GM23338 (cell line): ENCODE results near the gene MUL1. TPM values are rescaled to one million over a fixed set of nuclear protein-coding genes. Genes with fewer than 3 reads are reported as not detected.

Experiments used
- ATAC-seq: fragments of 200-7000 bp; cut with Tn5 transposase; 3 replicates; pipeline ENCODE4 v1.9.1; 2020
- DNase-seq: peaks from one replicate; pipeline ENCODE4 v3.0.0-alpha.2; 2015; ENCODE audit warnings: low spot score
- H2AFZ ChIP-seq: fragments of 200-600 bp; sonication (generic); 2 replicates; pipeline ENCODE4 v1.8.0; 2016; ENCODE audit warnings: antibody characterized with exemption, mild to moderate bottlenecking, moderate library complexity
- H3F3A ChIP-seq: fragments of 200-600 bp; sonication (generic); replicated peaks from 2 replicates; pipeline ENCODE4 v1.8.0; 2017; ENCODE audit warnings: antibody characterized with exemption, mixed run types, low read depth
- H3K27ac ChIP-seq: fragments of 200-600 bp; sonication (generic); 2 replicates; pipeline ENCODE4 v1.6.1; 2016; ENCODE audit warnings: low read depth
- H3K27me3 ChIP-seq: fragments of 200-600 bp; sonication (generic); 2 replicates; pipeline ENCODE4 v1.8.0; 2016; ENCODE audit warnings: mild to moderate bottlenecking, mixed run types, moderate library complexity; ENCODE audit not compliant: insufficient read depth
- H3K36me3 ChIP-seq: fragments of 200-600 bp; sonication (generic); 2 replicates; pipeline ENCODE4 v1.8.0; 2016; ENCODE audit warnings: mild to moderate bottlenecking; ENCODE audit not compliant: insufficient read depth
- H3K4me1 ChIP-seq: fragments of 200-600 bp; sonication (generic); 2 replicates; pipeline ENCODE4 v1.8.0; 2016; ENCODE audit warnings: mild to moderate bottlenecking, moderate library complexity; ENCODE audit not compliant: insufficient read depth
- H3K4me2 ChIP-seq: fragments of 200-600 bp; sonication (generic); 2 replicates; pipeline ENCODE4 v1.7.1; 2017; ENCODE audit warnings: mixed run types
- H3K4me3 ChIP-seq: fragments of 200-600 bp; sonication (generic); 2 replicates; pipeline ENCODE4 v1.6.1; 2016; ENCODE audit warnings: mixed run types
- H3K79me2 ChIP-seq: fragments of 200-600 bp; sonication (generic); replicated peaks from 2 replicates; pipeline ENCODE4 v1.8.0; 2017; ENCODE audit warnings: mild to moderate bottlenecking; ENCODE audit not compliant: insufficient read depth
- H3K9me2 ChIP-seq: fragments of 200-600 bp; sonication (generic); 2 replicates; pipeline ENCODE4 v1.8.0; 2017; ENCODE audit not compliant: insufficient read depth
- H4K20me1 ChIP-seq: fragments of 200-600 bp; sonication (generic); replicated peaks from 2 replicates; pipeline ENCODE4 v1.8.0; 2017; ENCODE audit warnings: mild to moderate bottlenecking; ENCODE audit not compliant: insufficient read depth
- H3K27ac Mint-ChIP-seq: 2 replicates; pipeline ENCODE4 v1.8.0; 2020; ENCODE audit warnings: inconsistent platforms, mild to moderate bottlenecking, moderate library complexity, mixed read lengths
- H3K27me3 Mint-ChIP-seq: 3 replicates; pipeline ENCODE4 v1.8.0; 2022; ENCODE audit warnings: low read depth, mild to moderate bottlenecking, moderate library complexity, mixed read lengths, inconsistent platforms; ENCODE audit not compliant: insufficient read depth, poor library complexity
- H3K36me3 Mint-ChIP-seq: 3 replicates; pipeline ENCODE4 v1.8.0; 2021; ENCODE audit warnings: low read depth, mild to moderate bottlenecking, inconsistent platforms, moderate library complexity, mixed read lengths
- H3K4me1 Mint-ChIP-seq: 3 replicates; pipeline ENCODE4 v1.8.0; 2020; ENCODE audit warnings: mild to moderate bottlenecking, inconsistent platforms, mixed read lengths
- H3K4me3 Mint-ChIP-seq: 3 replicates; pipeline ENCODE4 v1.8.0; 2021; ENCODE audit warnings: moderate library complexity, mild to moderate bottlenecking, inconsistent platforms, mixed read lengths
- H3K9me3 Mint-ChIP-seq: 3 replicates; pipeline ENCODE4 v1.8.0; 2020; ENCODE audit warnings: moderate library complexity, mild to moderate bottlenecking, inconsistent platforms, mixed read lengths
- CREB1 ChIP-seq: fragments of 250-450 bp; sonication (Bioruptor Pico); IDR thresholded peaks from 2 replicates; pipeline ENCODE4 v1.5.0; 2020; ENCODE audit warnings: low read depth, mild to moderate bottlenecking, moderate library complexity
- EZH2phosphoT487 ChIP-seq: fragments of 200-600 bp; sonication (generic); IDR thresholded peaks from one replicate; pipeline ENCODE4 v1.8.1; 2018; ENCODE audit warnings: antibody characterized with exemption; ENCODE audit not compliant: unreplicated experiment
- POLR2AphosphoS5 ChIP-seq: IDR thresholded peaks from 2 replicates; pipeline ENCODE4 v1.6.1; 2016; ENCODE audit warnings: antibody characterized with exemption, low read depth
- ZNF114 ChIP-seq: fragments of 250-450 bp; sonication (Bioruptor Pico); IDR thresholded peaks from 2 replicates; pipeline ENCODE4 v1.5.0; 2020; ENCODE audit warnings: mild to moderate bottlenecking, moderate library complexity
- ZNF331 ChIP-seq: fragments of 250-450 bp; sonication (Bioruptor Pico); IDR thresholded peaks from 2 replicates; pipeline ENCODE4 v1.5.0; 2020; ENCODE audit warnings: low read depth, mild to moderate bottlenecking, moderate library complexity
- polyA plus RNA-seq: library from polyadenylated mRNA; unstranded; fragments of >200 nt; fragmentation: Nextera tagmentation; extraction: Ambion mirVana; gene quantifications from 2 replicates; pipeline ENCODE4 v1.2.1, GENCODE V29; 2016
- total RNA-seq: library from RNA; depleted of rRNA; stranded (reverse); fragments of >200 nt; shearing (Covaris generic); gene quantifications from 2 replicates; pipeline ENCODE4 v1.2.3, GENCODE V29; 2014
- TF ChIP-seq, protein P1 (sequence below): IDR thresholded peaks from one replicate; pipeline ENCODE4 v1.6.1; 2018; ENCODE audit warnings: antibody characterized with exemption; ENCODE audit not compliant: unreplicated experiment
- TF ChIP-seq, protein P2 (sequence below): fragments of 250-450 bp; sonication (Bioruptor Pico); IDR thresholded peaks from 2 replicates; pipeline ENCODE4 v1.5.0; 2020; ENCODE audit warnings: mild to moderate bottlenecking, moderate library complexity

Gene MUL1
- total and polyA plus RNA-seq, 2 experiments from 2014 or later: 8.9 to 26.2 TPM

DNA sequence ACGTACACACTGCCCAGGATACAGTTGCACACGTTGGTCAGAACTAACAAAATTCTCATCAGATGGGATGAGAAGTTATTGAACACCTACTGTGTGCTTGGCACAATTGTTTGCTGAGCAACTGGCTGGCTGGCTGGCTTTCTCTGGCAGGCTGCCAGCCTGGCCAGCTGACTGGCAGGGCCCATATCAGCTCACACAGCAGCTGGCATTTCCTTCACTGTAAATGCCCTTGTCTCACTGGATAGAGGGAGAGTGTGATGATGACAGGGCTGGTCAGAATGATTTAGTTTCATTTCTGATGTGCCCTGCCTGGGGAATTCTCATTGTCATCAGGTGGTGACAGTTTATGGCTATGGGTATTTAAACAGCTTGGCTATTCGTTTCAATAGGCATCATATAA, 37.8 kb downstream of the MUL1 start:
- H3K4me3 ChIP-seq: no peak overlapping the region
- no peak overlapping the region for H3K27ac ChIP-seq
- peaks cover 23% of the 10 kb centered on the region for H3K27me3 Mint-ChIP-seq
- H2AFZ ChIP-seq: no peak overlapping the region
- H3K36me3 ChIP-seq: no peaks in the 10 kb centered on the region
- H3K4me2 ChIP-seq: no peak overlapping the region
- no peaks in the 10 kb centered on the region for H3F3A ChIP-seq
- H3K27me3 ChIP-seq: no peaks in the 10 kb centered on the region
- no peak overlapping the region for H3K4me3 Mint-ChIP-seq
- no peaks in the 10 kb centered on the region for H4K20me1 ChIP-seq
- DNase-seq (no peak), ATAC-seq (no peak)
- no peaks in the 10 kb centered on the region for H3K36me3 Mint-ChIP-seq
- H3K27ac Mint-ChIP-seq: no peak overlapping the region
- H3K4me1 Mint-ChIP-seq: peaks cover 15% of the 10 kb centered on the region
- no peaks in the 10 kb centered on the region for H3K79me2 ChIP-seq
- peaks cover 13% of the 10 kb centered on the region for H3K4me1 ChIP-seq
- no peaks in the 10 kb centered on the region for H3K9me2 ChIP-seq
- H3K9me3 Mint-ChIP-seq: no peaks in the 10 kb centered on the region
- TF ChIP-seq CREB1 (CRISPR knock-in tag) (no peak), EZH2phosphoT487 (no peak), ZNF114 (CRISPR knock-in tag) (no peak), ZNF331 (CRISPR knock-in tag) (no peak), POLR2AphosphoS5 (no peak)
- TF ChIP-seq, protein P1, sequence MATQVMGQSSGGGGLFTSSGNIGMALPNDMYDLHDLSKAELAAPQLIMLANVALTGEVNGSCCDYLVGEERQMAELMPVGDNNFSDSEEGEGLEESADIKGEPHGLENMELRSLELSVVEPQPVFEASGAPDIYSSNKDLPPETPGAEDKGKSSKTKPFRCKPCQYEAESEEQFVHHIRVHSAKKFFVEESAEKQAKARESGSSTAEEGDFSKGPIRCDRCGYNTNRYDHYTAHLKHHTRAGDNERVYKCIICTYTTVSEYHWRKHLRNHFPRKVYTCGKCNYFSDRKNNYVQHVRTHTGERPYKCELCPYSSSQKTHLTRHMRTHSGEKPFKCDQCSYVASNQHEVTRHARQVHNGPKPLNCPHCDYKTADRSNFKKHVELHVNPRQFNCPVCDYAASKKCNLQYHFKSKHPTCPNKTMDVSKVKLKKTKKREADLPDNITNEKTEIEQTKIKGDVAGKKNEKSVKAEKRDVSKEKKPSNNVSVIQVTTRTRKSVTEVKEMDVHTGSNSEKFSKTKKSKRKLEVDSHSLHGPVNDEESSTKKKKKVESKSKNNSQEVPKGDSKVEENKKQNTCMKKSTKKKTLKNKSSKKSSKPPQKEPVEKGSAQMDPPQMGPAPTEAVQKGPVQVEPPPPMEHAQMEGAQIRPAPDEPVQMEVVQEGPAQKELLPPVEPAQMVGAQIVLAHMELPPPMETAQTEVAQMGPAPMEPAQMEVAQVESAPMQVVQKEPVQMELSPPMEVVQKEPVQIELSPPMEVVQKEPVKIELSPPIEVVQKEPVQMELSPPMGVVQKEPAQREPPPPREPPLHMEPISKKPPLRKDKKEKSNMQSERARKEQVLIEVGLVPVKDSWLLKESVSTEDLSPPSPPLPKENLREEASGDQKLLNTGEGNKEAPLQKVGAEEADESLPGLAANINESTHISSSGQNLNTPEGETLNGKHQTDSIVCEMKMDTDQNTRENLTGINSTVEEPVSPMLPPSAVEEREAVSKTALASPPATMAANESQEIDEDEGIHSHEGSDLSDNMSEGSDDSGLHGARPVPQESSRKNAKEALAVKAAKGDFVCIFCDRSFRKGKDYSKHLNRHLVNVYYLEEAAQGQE: no peak
- TF ChIP-seq, protein P2, sequence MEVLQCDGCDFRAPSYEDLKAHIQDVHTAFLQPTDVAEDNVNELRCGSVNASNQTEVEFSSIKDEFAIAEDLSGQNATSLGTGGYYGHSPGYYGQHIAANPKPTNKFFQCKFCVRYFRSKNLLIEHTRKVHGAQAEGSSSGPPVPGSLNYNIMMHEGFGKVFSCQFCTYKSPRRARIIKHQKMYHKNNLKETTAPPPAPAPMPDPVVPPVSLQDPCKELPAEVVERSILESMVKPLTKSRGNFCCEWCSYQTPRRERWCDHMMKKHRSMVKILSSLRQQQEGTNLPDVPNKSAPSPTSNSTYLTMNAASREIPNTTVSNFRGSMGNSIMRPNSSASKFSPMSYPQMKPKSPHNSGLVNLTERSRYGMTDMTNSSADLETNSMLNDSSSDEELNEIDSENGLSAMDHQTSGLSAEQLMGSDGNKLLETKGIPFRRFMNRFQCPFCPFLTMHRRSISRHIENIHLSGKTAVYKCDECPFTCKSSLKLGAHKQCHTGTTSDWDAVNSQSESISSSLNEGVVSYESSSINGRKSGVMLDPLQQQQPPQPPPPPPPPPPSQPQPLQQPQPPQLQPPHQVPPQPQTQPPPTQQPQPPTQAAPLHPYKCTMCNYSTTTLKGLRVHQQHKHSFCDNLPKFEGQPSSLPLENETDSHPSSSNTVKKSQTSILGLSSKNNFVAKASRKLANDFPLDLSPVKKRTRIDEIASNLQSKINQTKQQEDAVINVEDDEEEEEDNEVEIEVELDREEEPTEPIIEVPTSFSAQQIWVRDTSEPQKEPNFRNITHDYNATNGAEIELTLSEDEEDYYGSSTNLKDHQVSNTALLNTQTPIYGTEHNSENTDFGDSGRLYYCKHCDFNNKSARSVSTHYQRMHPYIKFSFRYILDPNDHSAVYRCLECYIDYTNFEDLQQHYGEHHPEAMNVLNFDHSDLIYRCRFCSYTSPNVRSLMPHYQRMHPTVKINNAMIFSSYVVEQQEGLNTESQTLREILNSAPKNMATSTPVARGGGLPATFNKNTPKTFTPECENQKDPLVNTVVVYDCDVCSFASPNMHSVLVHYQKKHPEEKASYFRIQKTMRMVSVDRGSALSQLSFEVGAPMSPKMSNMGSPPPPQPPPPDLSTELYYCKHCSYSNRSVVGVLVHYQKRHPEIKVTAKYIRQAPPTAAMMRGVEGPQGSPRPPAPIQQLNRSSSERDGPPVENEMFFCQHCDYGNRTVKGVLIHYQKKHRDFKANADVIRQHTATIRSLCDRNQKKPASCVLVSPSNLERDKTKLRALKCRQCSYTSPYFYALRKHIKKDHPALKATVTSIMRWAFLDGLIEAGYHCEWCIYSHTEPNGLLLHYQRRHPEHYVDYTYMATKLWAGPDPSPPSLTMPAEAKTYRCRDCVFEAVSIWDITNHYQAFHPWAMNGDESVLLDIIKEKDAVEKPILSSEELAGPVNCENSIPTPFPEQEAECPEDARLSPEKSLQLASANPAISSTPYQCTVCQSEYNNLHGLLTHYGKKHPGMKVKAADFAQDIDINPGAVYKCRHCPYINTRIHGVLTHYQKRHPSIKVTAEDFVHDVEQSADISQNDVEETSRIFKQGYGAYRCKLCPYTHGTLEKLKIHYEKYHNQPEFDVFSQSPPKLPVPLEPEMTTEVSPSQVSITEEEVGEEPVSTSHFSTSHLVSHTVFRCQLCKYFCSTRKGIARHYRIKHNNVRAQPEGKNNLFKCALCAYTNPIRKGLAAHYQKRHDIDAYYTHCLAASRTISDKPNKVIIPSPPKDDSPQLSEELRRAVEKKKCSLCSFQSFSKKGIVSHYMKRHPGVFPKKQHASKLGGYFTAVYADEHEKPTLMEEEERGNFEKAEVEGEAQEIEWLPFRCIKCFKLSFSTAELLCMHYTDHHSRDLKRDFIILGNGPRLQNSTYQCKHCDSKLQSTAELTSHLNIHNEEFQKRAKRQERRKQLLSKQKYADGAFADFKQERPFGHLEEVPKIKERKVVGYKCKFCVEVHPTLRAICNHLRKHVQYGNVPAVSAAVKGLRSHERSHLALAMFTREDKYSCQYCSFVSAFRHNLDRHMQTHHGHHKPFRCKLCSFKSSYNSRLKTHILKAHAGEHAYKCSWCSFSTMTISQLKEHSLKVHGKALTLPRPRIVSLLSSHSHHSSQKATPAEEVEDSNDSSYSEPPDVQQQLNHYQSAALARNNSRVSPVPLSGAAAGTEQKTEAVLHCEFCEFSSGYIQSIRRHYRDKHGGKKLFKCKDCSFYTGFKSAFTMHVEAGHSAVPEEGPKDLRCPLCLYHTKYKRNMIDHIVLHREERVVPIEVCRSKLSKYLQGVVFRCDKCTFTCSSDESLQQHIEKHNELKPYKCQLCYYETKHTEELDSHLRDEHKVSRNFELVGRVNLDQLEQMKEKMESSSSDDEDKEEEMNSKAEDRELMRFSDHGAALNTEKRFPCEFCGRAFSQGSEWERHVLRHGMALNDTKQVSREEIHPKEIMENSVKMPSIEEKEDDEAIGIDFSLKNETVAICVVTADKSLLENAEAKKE: no peak
